Endodermal cell (in vitro differentiated cells): Measurements from ENCODE around the gene MYLIP. TPM values are rescaled to one million over a fixed set of nuclear protein-coding genes. Genes with fewer than 3 reads are reported as not detected.
A peak's percentile ranks its signal among the peaks of the same experiment; 100 is the strongest.

Experiments used
- DNase-seq: peaks from one replicate; pipeline ENCODE4 v3.0.0-alpha.2; 2017
- H3K27ac ChIP-seq: 2 replicates; pipeline ENCODE4 v1.5.1; 2013; ENCODE audit warnings: mild to moderate bottlenecking, low read depth, low read length, moderate library complexity
- H3K27me3 ChIP-seq: 2 replicates; pipeline ENCODE4 v1.6.1; 2013; ENCODE audit warnings: mild to moderate bottlenecking, low read length, moderate library complexity; ENCODE audit not compliant: insufficient read depth, control insufficient read depth, poor library complexity, severe bottlenecking
- H3K36me3 ChIP-seq: 2 replicates; pipeline ENCODE4 v1.7.0; 2013; ENCODE audit warnings: mild to moderate bottlenecking, low read length, moderate library complexity; ENCODE audit not compliant: control insufficient read depth, insufficient read depth
- H3K4me1 ChIP-seq: one replicate; pipeline ENCODE4 v1.7.0; 2013; ENCODE audit warnings: low read length; ENCODE audit not compliant: control insufficient read depth, insufficient read depth
- H3K4me3 ChIP-seq: 2 replicates; pipeline ENCODE4 v1.5.1; 2013; ENCODE audit warnings: mild to moderate bottlenecking, low read length, moderate library complexity
- H3K9ac ChIP-seq: 2 replicates; pipeline ENCODE4 v1.6.1; 2013; ENCODE audit warnings: mild to moderate bottlenecking, low read length, moderate library complexity; ENCODE audit not compliant: poor library complexity, severe bottlenecking; ENCODE audit errors: extremely low read depth
- H3K9me3 ChIP-seq: 2 replicates; pipeline ENCODE4 v1.6.1; 2013; ENCODE audit warnings: mild to moderate bottlenecking, low read length, moderate library complexity; ENCODE audit not compliant: control insufficient read depth
- H3K27ac Mint-ChIP-seq: 2 replicates; pipeline ENCODE4 v1.8.0; 2020; ENCODE audit warnings: mixed read lengths
- H3K27me3 Mint-ChIP-seq: 2 replicates; pipeline ENCODE4 v1.8.0; 2021; ENCODE audit warnings: mild to moderate bottlenecking, mixed read lengths; ENCODE audit not compliant: insufficient read depth
- H3K36me3 Mint-ChIP-seq: 2 replicates; pipeline ENCODE4 v1.8.0; 2020; ENCODE audit warnings: low read depth, mixed read lengths
- H3K4me1 Mint-ChIP-seq: 2 replicates; pipeline ENCODE4 v1.8.0; 2020; ENCODE audit warnings: mixed read lengths
- H3K4me3 Mint-ChIP-seq: 2 replicates; pipeline ENCODE4 v1.8.0; 2020; ENCODE audit warnings: mild to moderate bottlenecking, moderate library complexity, mixed read lengths
- H3K9me3 Mint-ChIP-seq: 2 replicates; pipeline ENCODE4 v1.8.0; 2020; ENCODE audit warnings: mild to moderate bottlenecking, mixed read lengths
- WGBS, 2 experiments: methylation state at CpG; one replicate each; pipeline versions ENCODE4 v1.1.5 to v1.1.7; 2013; ENCODE audit warnings: missing lambda C conversion rate in 2 of 2, mixed read lengths in 1 of 2; ENCODE audit not compliant: insufficient coverage in 1 of 2, insufficient read length in 1 of 2; 5-methylcytosine and 5-hydroxymethylcytosine counted together
- total RNA-seq, 2 donors: library from RNA; stranded (reverse); fragmentation: NEBNext Ultra II Directional in 1 of 2; extraction: Animal tissue kit (Norgen Biotek cat#: 25700) in 1 of 2; gene quantifications; 2 replicates in 1 of 2; 3 replicates in 1 of 2; pipeline ENCODE4 v1.2.1, GENCODE V29; 2021
- TF ChIP-seq, protein P1 (sequence below): fragments of 200-600 bp; sonication (generic); conservative IDR thresholded peaks from 2 replicates; pipeline ENCODE4 v1.5.0; 2021; ENCODE audit warnings: antibody characterized with exemption, mild to moderate bottlenecking

Gene MYLIP
- total RNA-seq, 2 donors from 2014 or later, result 25.8 to 30.2 TPM

DNA sequence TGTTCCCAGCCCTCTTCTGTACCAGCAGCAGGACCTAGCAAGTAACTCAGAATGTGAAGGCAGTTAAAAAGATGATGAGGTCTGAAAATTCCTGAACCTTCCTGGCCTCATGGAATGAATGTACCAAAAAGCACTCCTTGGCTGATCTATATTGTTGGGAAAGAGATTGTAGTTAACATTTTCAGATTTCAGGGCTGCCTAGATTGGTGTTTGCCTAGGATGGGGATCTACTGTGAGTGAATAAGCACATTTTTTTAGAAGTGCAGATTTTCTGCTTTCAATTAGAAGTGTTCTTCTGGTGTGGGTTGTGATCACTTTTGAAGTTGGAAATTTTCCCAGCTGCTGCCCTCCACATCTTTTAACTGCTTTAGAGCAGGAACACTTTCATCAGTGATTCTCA is 6.2 kb downstream of the MYLIP start:
- Mint-ChIP-seq H3K27me3 (no peaks in the 10 kb centered on the region), H3K36me3 (peaks cover 21% of the 10 kb centered on the region)
- H3K4me1 ChIP-seq, result peaks cover 21% of the 10 kb centered on the region

DNA sequence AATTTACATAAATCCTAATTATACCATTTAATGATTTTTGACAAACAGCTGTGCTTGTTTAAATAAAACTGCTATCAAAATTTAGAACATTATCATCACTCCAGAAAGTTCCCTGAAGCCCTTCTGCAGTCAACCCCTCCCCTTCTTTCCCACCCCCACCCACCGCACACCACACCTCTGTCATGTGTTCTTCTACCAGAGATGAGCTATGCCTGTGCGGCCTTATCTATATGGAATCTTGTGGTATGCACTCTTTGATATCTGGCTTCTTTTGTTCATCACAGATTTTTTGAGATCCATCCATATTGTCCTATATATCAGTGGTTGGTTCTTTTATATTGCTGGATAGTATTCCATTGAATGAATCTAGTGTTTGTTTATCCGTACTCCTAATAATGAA is 7.2 kb downstream of the MYLIP start:
- Mint-ChIP-seq H3K27me3 (no peaks in the 10 kb centered on the region), H3K36me3 (peaks cover 29% of the 10 kb centered on the region), H3K4me3 (no peak overlapping the region), H3K27ac (no peak overlapping the region), H3K9me3 (no peaks in the 10 kb centered on the region), H3K4me1 (peaks cover 48% of the 10 kb centered on the region)
- DNase-seq, result no peak
- Histone ChIP-seq H3K36me3 (peaks cover 10% of the 10 kb centered on the region), H3K27ac (no peak overlapping the region), H3K4me1 (peaks cover 19% of the 10 kb centered on the region), H3K9me3 (no peaks in the 10 kb centered on the region), H3K4me3 (no peak overlapping the region), H3K27me3 (no peaks in the 10 kb centered on the region), H3K9ac (no peak overlapping the region)
- 92% methylated on average over 3 of the region's 3 CpGs; no CpG with 5 or more reads in 1 of the 2 experiments for WGBS, 2 experiments
- TF ChIP-seq, protein P1, sequence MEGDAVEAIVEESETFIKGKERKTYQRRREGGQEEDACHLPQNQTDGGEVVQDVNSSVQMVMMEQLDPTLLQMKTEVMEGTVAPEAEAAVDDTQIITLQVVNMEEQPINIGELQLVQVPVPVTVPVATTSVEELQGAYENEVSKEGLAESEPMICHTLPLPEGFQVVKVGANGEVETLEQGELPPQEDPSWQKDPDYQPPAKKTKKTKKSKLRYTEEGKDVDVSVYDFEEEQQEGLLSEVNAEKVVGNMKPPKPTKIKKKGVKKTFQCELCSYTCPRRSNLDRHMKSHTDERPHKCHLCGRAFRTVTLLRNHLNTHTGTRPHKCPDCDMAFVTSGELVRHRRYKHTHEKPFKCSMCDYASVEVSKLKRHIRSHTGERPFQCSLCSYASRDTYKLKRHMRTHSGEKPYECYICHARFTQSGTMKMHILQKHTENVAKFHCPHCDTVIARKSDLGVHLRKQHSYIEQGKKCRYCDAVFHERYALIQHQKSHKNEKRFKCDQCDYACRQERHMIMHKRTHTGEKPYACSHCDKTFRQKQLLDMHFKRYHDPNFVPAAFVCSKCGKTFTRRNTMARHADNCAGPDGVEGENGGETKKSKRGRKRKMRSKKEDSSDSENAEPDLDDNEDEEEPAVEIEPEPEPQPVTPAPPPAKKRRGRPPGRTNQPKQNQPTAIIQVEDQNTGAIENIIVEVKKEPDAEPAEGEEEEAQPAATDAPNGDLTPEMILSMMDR, result no peak

More for the DNA sequence above, 6.2 kb downstream of the MYLIP start:
- no peak overlapping the region for H3K9ac ChIP-seq
- H3K27ac Mint-ChIP-seq, result peak overlapping the region; percentile 13
- H3K4me3 ChIP-seq, result no peak overlapping the region
- no peaks in the 10 kb centered on the region for H3K9me3 ChIP-seq
- no peaks in the 10 kb centered on the region for H3K9me3 Mint-ChIP-seq
- H3K27me3 ChIP-seq, result no peaks in the 10 kb centered on the region
- H3K36me3 ChIP-seq, result peaks cover 10% of the 10 kb centered on the region
- H3K4me1 Mint-ChIP-seq, result peaks cover 55% of the 10 kb centered on the region
- DNase-seq, result no peak
- no peak overlapping the region for H3K4me3 Mint-ChIP-seq
- H3K27ac ChIP-seq, result no peak overlapping the region
- TF ChIP-seq, protein P1, result no peak

DNA sequence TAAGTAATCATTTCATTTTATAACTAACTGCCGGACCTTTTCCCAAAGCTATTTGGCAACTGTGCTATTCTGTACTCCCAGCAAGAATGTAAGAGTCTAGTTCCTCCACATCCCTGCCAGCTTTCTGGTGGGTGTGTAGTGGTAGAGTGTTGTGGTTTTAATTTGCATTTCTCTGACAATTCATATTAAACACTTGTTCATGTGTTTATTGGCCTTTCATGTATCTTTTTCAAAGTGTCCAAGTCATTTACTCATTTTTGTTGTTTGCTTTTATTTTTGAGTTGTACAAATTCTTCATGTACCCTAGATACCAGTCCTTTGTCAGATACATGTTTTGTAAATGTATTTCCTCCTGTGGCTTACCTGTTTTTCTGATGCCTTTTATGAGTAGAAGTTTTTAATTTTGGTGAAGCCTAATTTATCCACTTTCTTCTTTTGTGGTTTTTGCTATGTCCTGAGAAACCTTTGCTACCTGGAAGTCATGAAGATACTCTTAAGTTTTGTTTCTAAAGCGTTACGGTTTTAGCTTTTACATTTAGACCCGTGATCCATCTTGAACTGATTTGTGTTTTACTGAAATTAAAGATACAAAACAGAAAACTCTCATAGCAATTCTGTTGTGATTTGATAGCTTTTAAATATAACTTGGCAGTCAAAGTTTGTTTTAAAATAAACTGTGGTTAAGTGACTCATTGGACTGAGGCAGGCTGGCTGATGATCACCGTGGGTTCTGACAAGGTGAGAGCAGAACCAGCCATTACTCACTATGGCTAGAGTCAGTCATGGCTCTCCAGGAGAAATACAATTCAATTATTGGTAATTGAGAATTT is 8.0 kb downstream of the MYLIP start:
- no peak overlapping the region for H3K9ac ChIP-seq
- H3K9me3 ChIP-seq, result no peaks in the 10 kb centered on the region
- Mint-ChIP-seq H3K27me3 (no peaks in the 10 kb centered on the region), H3K4me3 (no peak overlapping the region), H3K27ac (no peak overlapping the region), H3K9me3 (peaks cover 3% of the 10 kb centered on the region), H3K4me1 (peaks cover 41% of the 10 kb centered on the region), H3K36me3 (peaks cover 32% of the 10 kb centered on the region)
- TF ChIP-seq, protein P1, result no peak
- H3K4me1 ChIP-seq, result peaks cover 12% of the 10 kb centered on the region
- no peak overlapping the region for H3K4me3 ChIP-seq
- H3K36me3 ChIP-seq, result peaks cover 15% of the 10 kb centered on the region
- DNase-seq, result no peak
- H3K27me3 ChIP-seq, result no peaks in the 10 kb centered on the region
- no peak overlapping the region for H3K27ac ChIP-seq
- WGBS, 2 experiments, result 93 to 95% methylated on average over 3 to 5 of the region's 5 CpGs
